HCT116 (cell line): Measurements from ENCODE around the gene ZBTB7C. TPM values are rescaled to one million over a fixed set of nuclear protein-coding genes. Genes with fewer than 3 reads are reported as not detected.

ENCODE experiments used
- ATAC-seq: fragments of 200-7000 bp; cut with Tn5 transposase; 2 replicates; pipeline ENCODE4 v1.9.1; 2020; ENCODE audit warnings: mild to moderate bottlenecking, moderate library complexity
- BruUV-seq: library from RNA; stranded (reverse); fragments of 400-500 nt; replicated peaks from 2 replicates; lab custom pipeline; 2021; lab: Mats Ljungman, UMichigan
- CTCF ChIA-PET: fragments of 300-600 bp; sonication (Branson Sonifier 250); formaldehyde crosslinking; loops from one replicate; lab custom pipeline; 2021; ENCODE audit warnings: antibody characterized with exemption; lab: Charles Lee
- POLR2A ChIA-PET: fragments of 300-600, 350-600 bp; sonication (Branson Sonifier 250); formaldehyde crosslinking; loops from one replicate; lab custom pipeline; 2021; ENCODE audit warnings: antibody characterized with exemption; lab: Charles Lee
- RAD21 ChIA-PET, 2 experiments: fragments of 300-600 bp; sonication (Branson Sonifier 250); formaldehyde crosslinking; loops; one replicate each; lab custom pipeline; 2023; ENCODE audit warnings: low total read pairs in 2 of 2; ENCODE audit not compliant: uncharacterized antibody in 2 of 2, unreplicated experiment in 2 of 2, low non-redundant PET in 1 of 2; lab: Charles Lee
- DNase-seq: peaks from one replicate; pipeline ENCODE4 v3.0.0-alpha.2; 2010; ENCODE audit warnings: low read depth, low spot score
- H2AFZ ChIP-seq: fragments of 200-600 bp; shearing (Covaris generic), sonication (generic); 2 replicates; pipeline ENCODE4 v1.6.1; 2017; ENCODE audit warnings: low read depth, mixed run types, mixed read lengths, antibody characterized with exemption, low read length; ENCODE audit not compliant: poor library complexity, severe bottlenecking
- H3K27ac ChIP-seq: 2 replicates; pipeline ENCODE4 v1.5.1; 2012; ENCODE audit warnings: low read depth, low read length
- H3K27me3 ChIP-seq: fragments of 200-600 bp; sonication (generic); 2 replicates; pipeline ENCODE4 v1.6.1; 2016; ENCODE audit warnings: mixed run types, low read length, mixed read lengths; ENCODE audit not compliant: insufficient read depth
- H3K36me3 ChIP-seq, 2 experiments: fragments of 200-500 bp in 1 of 2; fragments of 200-600 bp in 1 of 2; sonication (Bioruptor generic) in 1 of 2; sonication (generic) in 1 of 2; 2 replicates each; pipeline versions ENCODE4 v1.5.1 to v1.6.1; 2014 to 2016; ENCODE audit warnings: low read length in 2 of 2, inconsistent platforms in 1 of 2, mixed read lengths in 1 of 2, mixed run types in 1 of 2; ENCODE audit not compliant: insufficient read depth in 2 of 2, control insufficient read depth in 1 of 2
- H3K4me1 ChIP-seq, 2 experiments: fragments of 200-600 bp in 1 of 2; sonication (generic) in 1 of 2; 2 replicates each; pipeline versions ENCODE4 v1.5.1 to v1.6.1; 2012 to 2017; ENCODE audit warnings: low read length in 2 of 2, inconsistent platforms in 1 of 2, mild to moderate bottlenecking in 1 of 2, mixed read lengths in 1 of 2, mixed run types in 1 of 2, moderate library complexity in 1 of 2; ENCODE audit not compliant: insufficient read depth in 2 of 2, control insufficient read depth in 1 of 2
- H3K4me2 ChIP-seq: fragments of 200-600 bp; sonication (generic); 2 replicates; pipeline ENCODE4 v1.6.1; 2017; ENCODE audit warnings: mixed run types, low read length, mixed read lengths
- H3K4me3 ChIP-seq, 2 experiments: fragments of 200-600 bp in 1 of 2; sonication (generic) in 1 of 2; replicated peaks in 1 of 2; 2 replicates each; pipeline ENCODE4 v1.5.1; 2011 to 2016; ENCODE audit warnings: low read length in 2 of 2, control low read depth in 1 of 2, low read depth in 1 of 2, mild to moderate bottlenecking in 1 of 2, mixed read lengths in 1 of 2, mixed run types in 1 of 2
- H3K79me2 ChIP-seq: fragments of 200-600 bp; sonication (generic); 2 replicates; pipeline ENCODE4 v1.6.1; 2017; ENCODE audit warnings: mild to moderate bottlenecking, mixed run types, low read length, moderate library complexity, mixed read lengths; ENCODE audit not compliant: insufficient read depth
- H3K9ac ChIP-seq: fragments of 200-600 bp; sonication (generic); 2 replicates; pipeline ENCODE4 v1.6.1; 2016; ENCODE audit warnings: low read length, mixed read lengths
- H3K9me2 ChIP-seq: fragments of 200-600 bp; sonication (generic), shearing (Covaris generic); 2 replicates; pipeline ENCODE4 v1.6.1; 2017; ENCODE audit warnings: mixed run types, mild to moderate bottlenecking, moderate library complexity; ENCODE audit not compliant: insufficient read depth
- H3K9me3 ChIP-seq, 2 experiments: fragments of 200-500 bp in 1 of 2; fragments of 200-600 bp in 1 of 2; sonication (Bioruptor generic) in 1 of 2; sonication (generic) in 1 of 2; 2 replicates each; pipeline ENCODE4 v1.6.1; 2014 to 2017; ENCODE audit warnings: low read length in 2 of 2, mixed read lengths in 2 of 2, inconsistent platforms in 1 of 2, low read depth in 1 of 2, mild to moderate bottlenecking in 1 of 2, mixed run types in 1 of 2, moderate library complexity in 1 of 2; ENCODE audit not compliant: control insufficient read depth in 1 of 2, insufficient read depth in 1 of 2
- H4K20me1 ChIP-seq: fragments of 200-600 bp; sonication (generic), shearing (Covaris generic); 2 replicates; pipeline ENCODE4 v1.6.1; 2017; ENCODE audit warnings: mixed run types, mild to moderate bottlenecking, moderate library complexity; ENCODE audit not compliant: insufficient read depth
- JUND ChIP-seq: IDR thresholded peaks from 2 replicates; pipeline ENCODE4 v1.6.1; 2012
- SIN3A ChIP-seq: IDR thresholded peaks from 2 replicates; pipeline ENCODE4 v1.6.1; 2012; ENCODE audit warnings: low read depth
- intact Hi-C: fragments of 100-400 bp; cut with micrococcal nuclease; formaldehyde crosslinking; loops from 2 replicates; pipeline ENCODE4 v1.10.0; 2022
- total RNA-seq: library from RNA; stranded (reverse); gene quantifications from one replicate; pipeline ENCODE4 v1.2.1, GENCODE V29; 2021; ENCODE audit not compliant: unreplicated experiment
- TF ChIP-seq, protein P1 (sequence below): IDR thresholded peaks from 2 replicates; pipeline ENCODE4 v1.6.1; 2012
- TF ChIP-seq, protein P2 (sequence below): IDR thresholded peaks from 2 replicates; pipeline ENCODE4 v1.6.1; 2012; ENCODE audit warnings: low read depth
- TF ChIP-seq, protein P3 (sequence below): IDR thresholded peaks from 2 replicates; pipeline ENCODE4 v1.6.1; 2011; ENCODE audit warnings: mild to moderate bottlenecking, low read length, moderate library complexity; ENCODE audit not compliant: insufficient replicate concordance; ENCODE audit errors: extremely low read depth

ZBTB7C gene
- total RNA-seq, 1 experiment from 2014 or later = 0.37 TPM

DNA sequence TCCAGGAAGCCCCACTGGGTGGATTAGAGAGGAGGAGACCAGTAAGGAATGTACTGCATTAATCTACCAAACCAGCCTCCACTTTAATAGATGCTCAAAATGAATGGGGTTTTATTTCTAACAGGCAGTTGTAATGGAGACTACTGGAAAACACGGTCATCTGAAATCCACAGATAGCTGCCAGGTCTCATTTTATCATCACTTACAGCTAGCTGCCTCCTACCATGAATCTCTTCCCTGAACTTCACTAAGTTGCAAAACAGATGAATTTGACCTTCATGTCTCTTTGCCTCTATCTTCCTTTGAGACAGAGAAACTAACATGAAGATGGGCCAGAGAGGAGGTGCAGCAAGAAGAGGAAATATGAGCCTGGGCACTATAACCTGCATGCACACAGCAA is 21.9 kb downstream of the ZBTB7C start:
- DNase-seq = no peak
- Histone ChIP-seq H3K9me3 (no peaks in the 10 kb centered on the region), H3K9me2 (no peaks in the 10 kb centered on the region), H3K27ac (no peak overlapping the region), H2AFZ (no peak overlapping the region), H3K4me3 (no peak overlapping the region), H4K20me1 (no peaks in the 10 kb centered on the region), H3K4me2 (no peak overlapping the region), H3K79me2 (no peaks in the 10 kb centered on the region)
- no TSS peak for BruUV-seq
- intact Hi-C loops = no loop called here
- RAD21 ChIA-PET = no interaction called here
- TF ChIP-seq SIN3A (no peak), JUND (no peak)
- TF ChIP-seq, protein P1, sequence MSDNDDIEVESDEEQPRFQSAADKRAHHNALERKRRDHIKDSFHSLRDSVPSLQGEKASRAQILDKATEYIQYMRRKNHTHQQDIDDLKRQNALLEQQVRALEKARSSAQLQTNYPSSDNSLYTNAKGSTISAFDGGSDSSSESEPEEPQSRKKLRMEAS = no peak
- TF ChIP-seq, protein P2, sequence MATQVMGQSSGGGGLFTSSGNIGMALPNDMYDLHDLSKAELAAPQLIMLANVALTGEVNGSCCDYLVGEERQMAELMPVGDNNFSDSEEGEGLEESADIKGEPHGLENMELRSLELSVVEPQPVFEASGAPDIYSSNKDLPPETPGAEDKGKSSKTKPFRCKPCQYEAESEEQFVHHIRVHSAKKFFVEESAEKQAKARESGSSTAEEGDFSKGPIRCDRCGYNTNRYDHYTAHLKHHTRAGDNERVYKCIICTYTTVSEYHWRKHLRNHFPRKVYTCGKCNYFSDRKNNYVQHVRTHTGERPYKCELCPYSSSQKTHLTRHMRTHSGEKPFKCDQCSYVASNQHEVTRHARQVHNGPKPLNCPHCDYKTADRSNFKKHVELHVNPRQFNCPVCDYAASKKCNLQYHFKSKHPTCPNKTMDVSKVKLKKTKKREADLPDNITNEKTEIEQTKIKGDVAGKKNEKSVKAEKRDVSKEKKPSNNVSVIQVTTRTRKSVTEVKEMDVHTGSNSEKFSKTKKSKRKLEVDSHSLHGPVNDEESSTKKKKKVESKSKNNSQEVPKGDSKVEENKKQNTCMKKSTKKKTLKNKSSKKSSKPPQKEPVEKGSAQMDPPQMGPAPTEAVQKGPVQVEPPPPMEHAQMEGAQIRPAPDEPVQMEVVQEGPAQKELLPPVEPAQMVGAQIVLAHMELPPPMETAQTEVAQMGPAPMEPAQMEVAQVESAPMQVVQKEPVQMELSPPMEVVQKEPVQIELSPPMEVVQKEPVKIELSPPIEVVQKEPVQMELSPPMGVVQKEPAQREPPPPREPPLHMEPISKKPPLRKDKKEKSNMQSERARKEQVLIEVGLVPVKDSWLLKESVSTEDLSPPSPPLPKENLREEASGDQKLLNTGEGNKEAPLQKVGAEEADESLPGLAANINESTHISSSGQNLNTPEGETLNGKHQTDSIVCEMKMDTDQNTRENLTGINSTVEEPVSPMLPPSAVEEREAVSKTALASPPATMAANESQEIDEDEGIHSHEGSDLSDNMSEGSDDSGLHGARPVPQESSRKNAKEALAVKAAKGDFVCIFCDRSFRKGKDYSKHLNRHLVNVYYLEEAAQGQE = no peak
- TF ChIP-seq, protein P3, sequence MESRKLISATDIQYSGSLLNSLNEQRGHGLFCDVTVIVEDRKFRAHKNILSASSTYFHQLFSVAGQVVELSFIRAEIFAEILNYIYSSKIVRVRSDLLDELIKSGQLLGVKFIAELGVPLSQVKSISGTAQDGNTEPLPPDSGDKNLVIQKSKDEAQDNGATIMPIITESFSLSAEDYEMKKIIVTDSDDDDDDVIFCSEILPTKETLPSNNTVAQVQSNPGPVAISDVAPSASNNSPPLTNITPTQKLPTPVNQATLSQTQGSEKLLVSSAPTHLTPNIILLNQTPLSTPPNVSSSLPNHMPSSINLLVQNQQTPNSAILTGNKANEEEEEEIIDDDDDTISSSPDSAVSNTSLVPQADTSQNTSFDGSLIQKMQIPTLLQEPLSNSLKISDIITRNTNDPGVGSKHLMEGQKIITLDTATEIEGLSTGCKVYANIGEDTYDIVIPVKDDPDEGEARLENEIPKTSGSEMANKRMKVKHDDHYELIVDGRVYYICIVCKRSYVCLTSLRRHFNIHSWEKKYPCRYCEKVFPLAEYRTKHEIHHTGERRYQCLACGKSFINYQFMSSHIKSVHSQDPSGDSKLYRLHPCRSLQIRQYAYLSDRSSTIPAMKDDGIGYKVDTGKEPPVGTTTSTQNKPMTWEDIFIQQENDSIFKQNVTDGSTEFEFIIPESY = no peak
- TF ChIP-seq, all 23 proteins: peak for 0
- ChIA-PET CTCF (no interaction called here), POLR2A (no interaction called here)
- Histone ChIP-seq H3K36me3 (no peaks in the 10 kb centered on the region), H3K9ac (no peak overlapping the region), H3K27me3 (no peaks in the 10 kb centered on the region), H3K4me1 (peaks cover 11 to 13% of the 10 kb centered on the region in 2 experiments)
- ATAC-seq = no peak
